Ishikawa (cell line): ENCODE results near the gene NEDD4L.

ENCODE experiments used
- CEBPB ChIP-seq: IDR thresholded peaks from 2 replicates; pipeline ENCODE4 v1.6.1; 2012
- CREB1 ChIP-seq: IDR thresholded peaks from 2 replicates; pipeline ENCODE4 v1.6.1; 2012; ENCODE audit warnings: low read depth
- EGR1 ChIP-seq: IDR thresholded peaks from 2 replicates; pipeline ENCODE4 v1.6.1; 2012
- EP300 ChIP-seq: IDR thresholded peaks from 2 replicates; pipeline ENCODE4 v1.6.1; 2012; ENCODE audit warnings: borderline replicate concordance
- FOXM1 ChIP-seq: IDR thresholded peaks from 2 replicates; pipeline ENCODE4 v1.6.1; 2012; ENCODE audit warnings: low read depth, borderline replicate concordance
- NFIC ChIP-seq: IDR thresholded peaks from 2 replicates; pipeline ENCODE4 v1.6.1; 2012
- RAD21 ChIP-seq: IDR thresholded peaks from 2 replicates; pipeline ENCODE4 v1.6.1; 2012; ENCODE audit warnings: low read depth
- TAF1 ChIP-seq: IDR thresholded peaks from 2 replicates; pipeline ENCODE4 v1.6.1; 2012; ENCODE audit warnings: low read depth, mild to moderate bottlenecking
- TCF12 ChIP-seq: IDR thresholded peaks from 2 replicates; pipeline ENCODE4 v1.6.1; 2012; ENCODE audit warnings: low read depth
- TEAD4 ChIP-seq: IDR thresholded peaks from 2 replicates; pipeline ENCODE4 v1.6.1; 2012
- YY1 ChIP-seq: IDR thresholded peaks from 2 replicates; pipeline ENCODE4 v1.6.1; 2012; ENCODE audit warnings: low read depth
- ZBTB7A ChIP-seq: IDR thresholded peaks from 2 replicates; pipeline ENCODE4 v1.6.1; 2012; ENCODE audit warnings: low read depth
- TF ChIP-seq, protein P1 (sequence below): IDR thresholded peaks from 2 replicates; pipeline ENCODE4 v1.6.1; 2012; ENCODE audit warnings: low read depth, mild to moderate bottlenecking
- TF ChIP-seq, protein P2 (sequence below): IDR thresholded peaks from 2 replicates; pipeline ENCODE4 v1.6.1; 2012
- TF ChIP-seq, protein P3 (sequence below): IDR thresholded peaks from 2 replicates; pipeline ENCODE4 v1.6.1; 2012

The NEDD4L gene

DNA sequence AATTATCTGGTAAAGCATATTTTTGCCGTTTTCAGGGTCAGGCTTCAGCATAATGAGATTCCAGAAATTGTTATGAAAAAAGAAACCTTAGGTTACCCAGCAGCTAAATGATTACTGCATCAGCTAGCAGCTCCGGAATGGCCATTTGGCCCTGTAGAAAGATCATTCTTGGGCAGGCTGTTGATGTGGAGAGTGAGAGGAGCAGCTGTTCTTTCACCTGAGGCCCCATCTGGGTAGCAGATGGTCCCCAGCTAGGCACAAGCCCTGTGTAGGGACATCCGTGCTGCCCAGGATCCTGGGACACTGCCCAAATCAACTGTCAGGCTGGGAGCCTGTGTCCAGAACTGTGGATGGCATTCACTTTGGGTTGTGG is 61.8 kb downstream of the NEDD4L start:
- TF ChIP-seq ZBTB7A: no peak
- TF ChIP-seq TCF12: no peak
- TF ChIP-seq TEAD4: no peak
- TF ChIP-seq FOXM1: no peak
- TF ChIP-seq, protein P1, sequence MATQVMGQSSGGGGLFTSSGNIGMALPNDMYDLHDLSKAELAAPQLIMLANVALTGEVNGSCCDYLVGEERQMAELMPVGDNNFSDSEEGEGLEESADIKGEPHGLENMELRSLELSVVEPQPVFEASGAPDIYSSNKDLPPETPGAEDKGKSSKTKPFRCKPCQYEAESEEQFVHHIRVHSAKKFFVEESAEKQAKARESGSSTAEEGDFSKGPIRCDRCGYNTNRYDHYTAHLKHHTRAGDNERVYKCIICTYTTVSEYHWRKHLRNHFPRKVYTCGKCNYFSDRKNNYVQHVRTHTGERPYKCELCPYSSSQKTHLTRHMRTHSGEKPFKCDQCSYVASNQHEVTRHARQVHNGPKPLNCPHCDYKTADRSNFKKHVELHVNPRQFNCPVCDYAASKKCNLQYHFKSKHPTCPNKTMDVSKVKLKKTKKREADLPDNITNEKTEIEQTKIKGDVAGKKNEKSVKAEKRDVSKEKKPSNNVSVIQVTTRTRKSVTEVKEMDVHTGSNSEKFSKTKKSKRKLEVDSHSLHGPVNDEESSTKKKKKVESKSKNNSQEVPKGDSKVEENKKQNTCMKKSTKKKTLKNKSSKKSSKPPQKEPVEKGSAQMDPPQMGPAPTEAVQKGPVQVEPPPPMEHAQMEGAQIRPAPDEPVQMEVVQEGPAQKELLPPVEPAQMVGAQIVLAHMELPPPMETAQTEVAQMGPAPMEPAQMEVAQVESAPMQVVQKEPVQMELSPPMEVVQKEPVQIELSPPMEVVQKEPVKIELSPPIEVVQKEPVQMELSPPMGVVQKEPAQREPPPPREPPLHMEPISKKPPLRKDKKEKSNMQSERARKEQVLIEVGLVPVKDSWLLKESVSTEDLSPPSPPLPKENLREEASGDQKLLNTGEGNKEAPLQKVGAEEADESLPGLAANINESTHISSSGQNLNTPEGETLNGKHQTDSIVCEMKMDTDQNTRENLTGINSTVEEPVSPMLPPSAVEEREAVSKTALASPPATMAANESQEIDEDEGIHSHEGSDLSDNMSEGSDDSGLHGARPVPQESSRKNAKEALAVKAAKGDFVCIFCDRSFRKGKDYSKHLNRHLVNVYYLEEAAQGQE: no peak
- no peak for TF ChIP-seq EP300
- TF ChIP-seq TAF1: no peak
- no peak for TF ChIP-seq NFIC
- TF ChIP-seq, protein P2, sequence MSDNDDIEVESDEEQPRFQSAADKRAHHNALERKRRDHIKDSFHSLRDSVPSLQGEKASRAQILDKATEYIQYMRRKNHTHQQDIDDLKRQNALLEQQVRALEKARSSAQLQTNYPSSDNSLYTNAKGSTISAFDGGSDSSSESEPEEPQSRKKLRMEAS: no peak
- TF ChIP-seq RAD21: no peak
- no peak for TF ChIP-seq CEBPB

DNA sequence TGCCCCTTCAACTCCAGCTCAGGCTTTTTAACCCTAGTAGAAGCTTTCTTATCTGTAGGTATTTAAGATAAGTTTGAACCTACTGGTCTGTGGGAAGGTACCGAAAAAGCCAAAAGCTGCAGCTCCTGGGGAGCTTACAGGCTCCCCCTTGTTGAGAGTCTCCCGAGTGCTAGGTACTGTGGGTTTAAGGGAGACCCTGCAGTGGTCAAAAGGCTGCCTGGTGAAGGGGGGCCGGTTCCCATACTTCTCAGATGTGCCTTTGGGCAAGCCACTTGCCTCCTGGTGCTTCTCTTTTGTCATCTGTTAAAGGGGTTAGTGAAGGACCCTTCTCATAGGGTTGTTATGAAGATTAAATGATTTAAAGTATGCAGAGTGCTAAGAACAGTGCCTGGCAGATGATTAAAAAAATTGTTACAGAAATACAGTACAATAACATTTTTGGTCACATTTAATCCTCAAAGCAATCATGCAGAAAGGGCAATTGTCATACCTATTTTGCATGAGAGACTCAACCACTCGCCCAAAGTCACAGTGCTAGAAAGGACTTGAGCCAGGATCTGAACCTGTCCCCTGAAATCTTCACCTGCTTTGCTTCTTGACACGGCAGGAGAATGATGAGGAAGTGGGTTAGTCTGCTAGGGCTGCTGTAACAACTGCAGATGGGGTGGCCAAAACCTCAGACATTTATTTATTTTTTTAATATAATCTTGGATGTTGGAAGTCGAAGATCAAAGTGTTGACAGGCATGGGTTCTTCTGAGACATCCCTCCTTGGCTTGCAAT is 62.5 kb downstream of the NEDD4L start:
- TF ChIP-seq ZBTB7A (no peak), TCF12 (no peak), YY1 (no peak), EGR1 (no peak), CREB1 (no peak), EP300 (no peak), TAF1 (no peak), NFIC (no peak), RAD21 (no peak), TEAD4 (no peak), FOXM1 (no peak), CEBPB (no peak)
- TF ChIP-seq, protein P2: no peak
- TF ChIP-seq, protein P1: no peak
- TF ChIP-seq, protein P3, sequence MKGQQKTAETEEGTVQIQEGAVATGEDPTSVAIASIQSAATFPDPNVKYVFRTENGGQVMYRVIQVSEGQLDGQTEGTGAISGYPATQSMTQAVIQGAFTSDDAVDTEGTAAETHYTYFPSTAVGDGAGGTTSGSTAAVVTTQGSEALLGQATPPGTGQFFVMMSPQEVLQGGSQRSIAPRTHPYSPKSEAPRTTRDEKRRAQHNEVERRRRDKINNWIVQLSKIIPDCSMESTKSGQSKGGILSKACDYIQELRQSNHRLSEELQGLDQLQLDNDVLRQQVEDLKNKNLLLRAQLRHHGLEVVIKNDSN: no peak

DNA sequence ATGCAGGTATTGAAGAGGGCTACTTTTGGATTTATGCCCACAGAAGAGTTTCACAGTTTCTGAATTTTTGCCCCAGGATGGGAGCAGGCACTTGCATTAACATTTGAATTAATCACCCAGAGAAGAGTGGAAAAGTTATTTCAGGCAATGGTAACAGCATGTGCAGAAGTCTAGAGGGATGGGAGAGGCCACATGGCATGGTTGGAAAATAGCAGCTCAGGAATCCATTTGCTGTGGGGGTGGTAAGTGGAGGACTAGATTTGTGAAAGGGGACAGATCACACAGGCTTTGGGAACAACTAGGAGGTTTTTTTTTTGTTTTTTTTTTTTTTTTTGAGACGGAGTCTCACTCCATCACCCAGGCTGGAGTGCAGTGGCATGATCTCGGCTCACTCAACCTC is 65.2 kb downstream of the NEDD4L start:
- TF ChIP-seq, protein P2: no peak
- TF ChIP-seq YY1: no peak
- no peak for TF ChIP-seq CREB1
- TF ChIP-seq TEAD4: no peak
- TF ChIP-seq, protein P1: no peak
- TF ChIP-seq NFIC: no peak
- no peak for TF ChIP-seq RAD21
- no peak for TF ChIP-seq TCF12

DNA sequence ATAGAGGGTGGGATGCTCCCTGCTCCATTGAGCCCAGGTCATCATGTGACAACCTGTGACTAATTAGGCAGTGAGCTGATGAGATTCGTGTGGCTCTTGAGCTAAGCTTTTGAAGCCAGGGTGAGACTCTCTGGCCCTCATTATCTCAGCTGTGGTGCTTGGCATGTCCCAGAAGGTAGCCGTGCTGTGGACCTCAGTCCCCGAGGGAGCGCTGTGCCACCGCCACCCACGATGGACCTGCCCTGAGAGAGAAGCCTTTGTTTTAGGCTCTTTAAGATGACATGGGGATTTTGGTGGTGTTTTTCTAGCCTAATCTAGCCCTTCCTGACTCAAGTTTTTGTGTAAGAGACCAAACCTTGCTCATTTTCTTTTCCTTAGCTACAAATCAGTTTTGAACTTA is 66.4 kb downstream of the NEDD4L start:
- TF ChIP-seq TCF12: no peak
- no peak for TF ChIP-seq CREB1
- TF ChIP-seq, protein P1: no peak
- no peak for TF ChIP-seq EP300
- TF ChIP-seq, protein P2: no peak
- no peak for TF ChIP-seq EGR1
- TF ChIP-seq RAD21: no peak
